ENCODE results near the gene S100A14. TPM values are rescaled to one million over a fixed set of nuclear protein-coding genes. Genes with fewer than 3 reads are reported as not detected.

Gene S100A14
- total RNA-seq, 1 experiment from 2014 or later, result 0.63 TPM

DNA sequence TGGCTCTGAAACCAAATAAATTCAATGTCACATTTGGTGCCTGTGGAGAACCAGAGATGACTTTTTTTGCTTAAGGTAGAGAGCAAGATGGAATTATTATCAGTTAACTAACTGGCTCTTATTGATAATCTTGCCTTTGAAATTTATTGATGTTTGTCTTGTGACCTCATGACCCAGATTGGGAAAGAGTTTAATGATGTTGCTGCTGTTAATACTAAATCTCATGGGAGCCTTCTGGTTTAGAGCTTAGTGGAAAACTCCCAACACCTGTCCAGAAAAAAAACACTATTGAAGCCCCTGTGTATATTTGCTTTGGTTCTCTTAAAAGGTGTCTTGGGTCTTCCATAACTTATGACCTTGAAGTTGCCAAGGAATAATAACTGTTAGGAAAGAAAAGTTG is 27.7 kb upstream of the S100A14 start:
- no peak for DNase-seq
- no peak overlapping the region for H2AK5ac ChIP-seq (ENCODE audit: insufficient read length, low read length)
- no peaks in the 10 kb centered on the region for H3K27me3 Mint-ChIP-seq (ENCODE audit: low read depth)
- H2BK20ac ChIP-seq (ENCODE audit: low read depth, low read length, poor library complexity, severe bottlenecking), result no peak overlapping the region
- H4K91ac ChIP-seq (ENCODE audit: insufficient read length, low read depth, low read length), result no peak overlapping the region
- no peak overlapping the region for H3K4me2 ChIP-seq (ENCODE audit: insufficient read depth, insufficient read length, low read length)
- no peak overlapping the region for H3K4me3 Mint-ChIP-seq
- peaks cover 4% of the 10 kb centered on the region for H3K79me1 ChIP-seq (ENCODE audit: insufficient read depth, low read depth, low read length, poor library complexity, severe bottlenecking)
- no peak overlapping the region for H3K23ac ChIP-seq (ENCODE audit: insufficient read length, low read depth, low read length)
- H3K9me3 Mint-ChIP-seq, result no peaks in the 10 kb centered on the region
- no peaks in the 10 kb centered on the region for H3K23me2 ChIP-seq (ENCODE audit: insufficient read length, low read depth, low read length, poor library complexity, severe bottlenecking)
- H3K56ac ChIP-seq (ENCODE audit: insufficient read length, low read depth, low read length), result no peak overlapping the region
- H4K20me1 ChIP-seq (ENCODE audit: control insufficient read depth, insufficient read depth, insufficient read length), result no peaks in the 10 kb centered on the region
- no peak overlapping the region for H3T11ph ChIP-seq (ENCODE audit: low read length)
- no peak overlapping the region for H3K14ac ChIP-seq (ENCODE audit: insufficient read depth, low read length)
- H2BK12ac ChIP-seq (ENCODE audit: insufficient read length, low read depth, low read length), result no peak overlapping the region
- H2BK15ac ChIP-seq (ENCODE audit: low read depth, low read length), result no peak overlapping the region
- H2BK120ac ChIP-seq (ENCODE audit: low read depth, low read length, poor library complexity, severe bottlenecking), result no peak overlapping the region
- no peaks in the 10 kb centered on the region for H3K4me1 ChIP-seq (ENCODE audit: insufficient read depth, low read length)
- no peak overlapping the region for H4K5ac ChIP-seq (ENCODE audit: insufficient read length, low read depth, low read length)
- no peak overlapping the region for H3K18ac ChIP-seq (ENCODE audit: insufficient read length, low read depth, low read length)
- H3K4ac ChIP-seq (ENCODE audit: low read depth, low read length), result no peak overlapping the region
- H3K9ac ChIP-seq (ENCODE audit: extremely low read depth, insufficient read length, low read length), result no peak overlapping the region
- H3K4me1 Mint-ChIP-seq, result peaks cover 6% of the 10 kb centered on the region in 2 experiments
- H3K27ac Mint-ChIP-seq, result no peak overlapping the region
- no peak overlapping the region for H2BK5ac ChIP-seq (ENCODE audit: insufficient read length, low read length)
- peaks cover 44 to 78% (median 72%) of the 10 kb centered on the region in 3 experiments; a peak in 6 of 7 replicates for H3K36me3 Mint-ChIP-seq (ENCODE audit: insufficient read depth in 1 of 3, low read depth in 3 of 3)
- no peak overlapping the region for H4K8ac ChIP-seq (replicated peaks; ENCODE audit: insufficient read length, low read depth, low read length)
- no peaks in the 10 kb centered on the region for H3K27me3 ChIP-seq (ENCODE audit: insufficient read depth, low read length)
- no peak overlapping the region for H2AFZ ChIP-seq (ENCODE audit: low read length)
- no peaks in the 10 kb centered on the region for H3K79me2 ChIP-seq (ENCODE audit: insufficient read depth, low read length)
- no peaks in the 10 kb centered on the region for H3K9me3 ChIP-seq (ENCODE audit: control insufficient read depth, low read depth, low read length)
- no peak overlapping the region for H3K27ac ChIP-seq (ENCODE audit: insufficient read length, low read depth, low read length)
- TF ChIP-seq, protein P1, sequence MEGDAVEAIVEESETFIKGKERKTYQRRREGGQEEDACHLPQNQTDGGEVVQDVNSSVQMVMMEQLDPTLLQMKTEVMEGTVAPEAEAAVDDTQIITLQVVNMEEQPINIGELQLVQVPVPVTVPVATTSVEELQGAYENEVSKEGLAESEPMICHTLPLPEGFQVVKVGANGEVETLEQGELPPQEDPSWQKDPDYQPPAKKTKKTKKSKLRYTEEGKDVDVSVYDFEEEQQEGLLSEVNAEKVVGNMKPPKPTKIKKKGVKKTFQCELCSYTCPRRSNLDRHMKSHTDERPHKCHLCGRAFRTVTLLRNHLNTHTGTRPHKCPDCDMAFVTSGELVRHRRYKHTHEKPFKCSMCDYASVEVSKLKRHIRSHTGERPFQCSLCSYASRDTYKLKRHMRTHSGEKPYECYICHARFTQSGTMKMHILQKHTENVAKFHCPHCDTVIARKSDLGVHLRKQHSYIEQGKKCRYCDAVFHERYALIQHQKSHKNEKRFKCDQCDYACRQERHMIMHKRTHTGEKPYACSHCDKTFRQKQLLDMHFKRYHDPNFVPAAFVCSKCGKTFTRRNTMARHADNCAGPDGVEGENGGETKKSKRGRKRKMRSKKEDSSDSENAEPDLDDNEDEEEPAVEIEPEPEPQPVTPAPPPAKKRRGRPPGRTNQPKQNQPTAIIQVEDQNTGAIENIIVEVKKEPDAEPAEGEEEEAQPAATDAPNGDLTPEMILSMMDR (conservative IDR thresholded peaks at IDR 0.05), result no peak
